Measurements from ENCODE around the gene B3GLCT.
"Not testable (repeated sequence)": the region's sequence is repeated elsewhere in the genome, so short reads cannot be mapped to it uniquely, and the experiment has no call there.

Gene B3GLCT

DNA sequence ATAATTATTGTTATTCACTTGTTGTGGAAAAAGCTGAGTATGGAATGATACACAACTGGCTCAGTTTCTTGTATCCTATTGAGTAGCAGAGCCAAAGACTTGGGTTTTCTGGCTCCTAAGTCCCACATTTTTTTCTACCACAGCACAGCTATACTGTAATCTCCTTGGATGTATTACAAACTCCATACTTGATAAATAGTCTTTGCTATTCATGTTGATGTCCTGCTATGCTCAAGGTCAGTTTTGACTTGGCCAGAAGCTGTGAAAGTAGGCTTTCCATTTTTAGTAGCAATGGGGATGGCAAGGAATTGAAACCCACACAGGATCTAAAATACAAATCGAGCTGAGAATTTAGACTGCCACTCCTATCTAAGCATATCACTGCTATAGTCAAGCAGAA, 79.1 kb downstream of the B3GLCT start:
- DNase-seq (ENCODE audit: low read depth) = no peak

DNA sequence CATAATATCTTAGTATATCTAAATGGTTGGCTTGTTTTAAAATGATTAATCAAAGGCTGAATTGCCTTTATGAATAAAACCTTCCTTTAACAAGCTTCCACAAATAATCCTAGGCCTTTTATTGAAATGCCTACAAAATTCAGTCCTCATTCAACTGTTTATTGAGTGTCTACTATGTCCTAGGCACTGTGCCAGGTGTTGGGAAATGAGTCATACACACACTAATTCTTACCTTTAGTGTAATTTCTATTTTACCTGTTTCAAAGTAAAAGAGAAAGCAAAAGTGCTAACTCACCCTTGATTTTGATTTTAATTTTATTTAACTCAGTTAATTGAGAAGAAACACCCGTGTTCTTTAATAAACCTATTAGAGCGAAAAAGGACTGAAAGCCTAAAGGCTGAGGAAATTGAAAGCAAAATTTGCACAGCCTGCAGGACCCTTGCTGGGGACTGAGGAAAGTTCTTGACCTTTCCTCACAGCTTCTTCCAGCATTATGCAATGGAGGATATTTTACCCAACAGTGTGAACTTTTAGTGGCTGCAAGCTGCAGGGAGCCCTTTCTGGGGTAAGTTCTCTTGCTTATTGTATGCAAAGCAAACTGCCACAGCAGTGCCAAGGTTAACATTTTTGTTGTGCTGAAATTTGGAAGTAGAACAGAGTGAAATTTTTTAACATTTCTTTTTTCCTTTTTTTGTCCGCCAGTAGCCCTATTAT, 83.1 kb downstream of the B3GLCT start:
- DNase-seq (ENCODE audit: low read depth) = no peak

GRCh38 chr13:31286930-31287329, 87.2 kb downstream of the B3GLCT start:
- no peak for DNase-seq (ENCODE audit: low read depth)

- DNase-seq (ENCODE audit: low read depth) = no peak
These were observed 101.3 kb downstream of the B3GLCT start for GRCh38 chr13:31301119-31301518.

GRCh38 chr13:31310356-31310755, 110.6 kb downstream of the B3GLCT start:
- DNase-seq (ENCODE audit: low read depth) = no peak

- no peak for DNase-seq (ENCODE audit: low read depth)
These were observed 111.0 kb downstream of the B3GLCT start for GRCh38 chr13:31310786-31311185.

DNA sequence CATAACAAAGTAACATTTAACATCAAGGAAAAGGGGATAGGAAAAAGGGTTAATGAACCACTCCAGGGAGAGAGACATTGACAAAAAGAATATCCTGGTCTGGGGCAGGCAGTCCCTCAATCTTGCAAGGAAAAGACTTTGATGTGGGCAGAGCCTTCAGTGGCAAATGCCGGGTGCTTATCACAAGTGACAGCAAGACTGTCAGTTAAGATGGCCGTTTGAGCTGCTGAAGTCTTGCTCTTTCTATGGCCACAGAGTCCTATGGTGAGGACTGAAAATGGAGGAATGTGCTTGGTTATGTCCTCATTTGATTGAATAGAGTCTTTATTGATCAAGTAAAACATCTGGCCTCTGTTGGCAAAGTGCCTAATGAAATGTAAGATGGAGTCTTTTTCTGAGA, 112.1 kb downstream of the B3GLCT start:
- DNase-seq (ENCODE audit: low read depth) = no peak

DNA sequence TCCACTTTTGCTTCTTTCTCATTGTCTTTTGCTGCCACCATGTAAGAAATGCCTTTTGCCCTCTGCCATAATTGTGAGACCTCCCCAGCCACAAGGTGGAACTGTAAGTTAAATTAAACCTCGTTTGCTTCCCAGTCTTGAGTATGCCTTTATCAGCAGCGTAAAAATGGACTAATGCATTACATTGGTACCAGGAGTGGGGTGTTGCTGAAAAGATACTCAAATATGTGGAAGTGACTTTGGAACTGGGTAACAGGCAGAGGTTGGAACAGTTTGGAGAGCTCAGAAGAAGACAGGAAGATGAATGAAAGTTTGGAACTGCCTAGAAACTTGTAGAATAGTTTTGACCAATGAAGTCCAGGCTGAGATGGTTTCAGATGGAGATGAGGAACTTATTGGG, 115.2 kb downstream of the B3GLCT start:
- DNase-seq (ENCODE audit: low read depth) = no peak

DNA sequence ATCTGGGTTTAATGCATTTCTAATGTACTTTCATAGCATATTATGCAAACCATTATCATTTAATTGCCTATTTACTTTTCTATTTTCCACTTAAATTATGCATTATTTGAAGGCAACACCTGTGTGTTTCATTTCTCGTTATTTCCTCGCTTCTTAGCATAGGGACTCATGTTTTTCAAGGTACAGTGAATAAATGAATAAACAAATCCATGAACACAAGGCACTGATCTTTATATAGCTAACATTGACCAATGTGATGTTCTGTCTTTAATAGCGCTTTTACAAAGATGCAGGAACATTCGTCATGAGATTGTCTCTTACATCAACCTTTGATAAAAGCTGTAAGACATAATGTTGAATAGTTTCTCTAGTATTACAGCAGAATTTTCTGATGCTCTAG, 121.2 kb downstream of the B3GLCT start:
- no peak for DNase-seq (ENCODE audit: low read depth)

DNA sequence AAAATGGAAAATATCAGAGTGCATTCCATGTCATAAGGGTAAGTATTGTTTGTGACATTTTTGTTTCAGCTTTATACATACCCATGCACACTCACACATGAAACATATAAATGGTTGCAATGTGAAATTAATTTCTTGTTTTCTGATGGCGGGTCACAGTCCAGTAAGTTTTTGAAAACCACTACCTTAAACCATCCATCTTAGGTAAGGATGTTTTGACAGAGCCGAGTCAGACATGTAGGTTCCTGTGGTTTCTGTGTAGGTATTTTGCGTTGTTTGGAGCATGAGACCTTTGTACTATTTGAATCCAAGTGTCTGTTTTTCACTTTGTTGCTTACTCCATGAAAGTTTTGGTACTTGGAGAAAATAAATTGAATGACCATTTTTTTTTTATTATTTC, 121.7 kb downstream of the B3GLCT start:
- DNase-seq (ENCODE audit: low read depth) = no peak

GRCh38 chr13:31322026-31322425, 122.3 kb downstream of the B3GLCT start:
- DNase-seq (ENCODE audit: low read depth) = no peak

DNA sequence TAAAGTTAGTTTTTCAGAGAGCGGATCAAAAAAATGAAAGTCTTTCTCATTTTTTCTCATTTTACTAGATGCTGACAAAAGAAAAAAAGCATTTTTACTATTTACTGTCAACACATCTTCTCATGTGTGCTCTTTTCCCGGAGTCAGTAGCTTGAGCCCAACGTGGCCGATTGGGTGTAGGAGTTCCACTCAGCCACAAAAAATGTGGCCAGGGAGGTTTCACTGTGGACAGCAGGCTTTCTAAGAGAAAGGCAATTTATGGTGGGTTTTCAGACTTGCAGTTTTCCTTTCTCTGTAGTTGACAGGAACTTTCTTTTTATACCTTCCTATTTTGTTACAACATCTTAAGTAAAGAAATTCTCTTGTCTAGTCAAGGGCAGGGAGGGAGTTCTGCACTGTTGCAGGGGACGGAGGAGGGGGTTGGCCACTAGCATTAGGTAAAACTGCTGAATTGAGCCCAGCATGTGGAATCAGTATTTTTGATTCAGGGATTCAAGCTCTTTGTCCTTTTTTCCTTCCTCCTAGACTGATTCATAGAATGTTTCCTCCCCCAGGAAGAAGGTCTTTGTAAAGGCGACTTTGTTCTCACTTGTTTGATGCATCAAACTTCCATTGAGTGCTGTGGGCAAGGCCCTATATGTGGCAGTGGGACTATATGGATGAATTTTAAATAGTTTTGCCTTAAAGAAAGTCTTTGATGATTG, 123.1 kb downstream of the B3GLCT start:
- no peak for DNase-seq (ENCODE audit: low read depth)

- DNase-seq (ENCODE audit: low read depth) = no peak
These were observed 127.5 kb downstream of the B3GLCT start for GRCh38 chr13:31327182-31327860.

- DNase-seq (ENCODE audit: low read depth) = no peak
These were observed 128.9 kb downstream of the B3GLCT start for GRCh38 chr13:31328549-31329235.

- DNase-seq (ENCODE audit: low read depth) = no peak
These were observed 130.5 kb downstream of the B3GLCT start for GRCh38 chr13:31330236-31330635.

DNA sequence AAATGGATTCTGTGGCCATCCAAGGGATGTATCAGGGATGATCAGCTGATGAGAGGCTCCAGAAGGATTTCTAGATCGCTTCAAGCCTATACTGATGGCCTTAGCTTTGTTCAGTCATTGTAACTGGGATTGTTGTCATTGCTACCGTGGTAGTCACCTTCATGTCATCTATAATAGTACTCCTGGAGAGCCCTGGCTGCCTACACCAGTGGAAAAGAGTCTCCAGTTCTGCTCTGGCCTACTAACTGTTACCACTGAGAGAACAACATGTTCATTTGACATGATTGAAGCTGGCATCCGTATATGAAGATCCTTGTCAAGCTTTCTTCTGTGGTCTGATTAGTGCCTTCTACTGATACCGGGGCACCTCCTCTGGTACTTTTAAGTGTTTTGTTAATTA, 131.3 kb downstream of the B3GLCT start:
- DNase-seq (ENCODE audit: low read depth) = no peak

GRCh38 chr13:31334547-31334946, 134.8 kb downstream of the B3GLCT start:
- DNase-seq (ENCODE audit: low read depth) = no peak

DNA sequence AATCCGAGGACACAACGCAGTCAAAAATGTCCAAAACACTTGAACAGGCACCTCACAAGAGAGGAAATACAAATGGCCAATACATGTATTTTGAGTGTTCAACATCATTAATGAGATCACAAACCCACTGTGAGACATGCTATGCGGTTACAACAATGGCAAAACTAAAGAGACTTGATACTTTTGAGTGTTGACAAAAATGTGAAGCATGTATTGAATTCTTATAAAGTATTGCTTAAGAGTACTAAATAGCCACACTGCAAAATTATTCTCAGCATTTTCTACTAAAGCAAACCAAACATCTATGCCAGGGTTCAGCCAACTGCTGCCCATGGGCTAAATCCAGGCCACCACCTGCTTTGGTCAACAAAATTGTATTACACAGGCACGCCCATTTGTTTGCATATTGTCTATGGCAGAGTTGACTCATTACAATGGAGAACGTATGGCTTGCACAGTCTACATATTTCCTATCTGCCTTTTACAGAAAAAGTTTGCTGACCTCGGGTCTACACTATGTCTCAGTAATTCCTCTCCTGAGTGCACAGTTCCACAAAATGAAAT, 135.3 kb downstream of the B3GLCT start:
- DNase-seq (ENCODE audit: low read depth) = no peak

DNA sequence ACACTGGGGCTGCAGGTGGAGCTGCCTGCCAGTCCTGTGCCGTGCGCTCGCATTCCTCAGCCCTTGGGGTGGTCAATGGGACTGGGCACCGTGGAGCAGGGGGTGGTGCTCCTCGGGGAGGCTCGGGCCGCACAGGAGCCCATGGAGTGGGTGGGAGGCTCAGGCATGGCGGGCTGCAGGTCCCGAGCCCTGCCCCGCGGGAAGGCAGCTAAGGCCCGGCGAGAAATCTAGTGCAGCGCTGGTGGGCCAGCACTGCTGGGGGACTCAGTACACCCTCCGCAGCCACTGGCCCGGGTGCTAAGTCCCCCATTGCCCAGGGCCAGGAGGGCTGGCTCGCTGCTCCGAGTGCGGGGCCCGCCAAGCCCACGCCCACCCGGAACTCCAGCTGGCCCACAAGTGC, 139.8 kb downstream of the B3GLCT start:
- DNase-seq (ENCODE audit: low read depth) = not testable (repeated sequence)

DNA sequence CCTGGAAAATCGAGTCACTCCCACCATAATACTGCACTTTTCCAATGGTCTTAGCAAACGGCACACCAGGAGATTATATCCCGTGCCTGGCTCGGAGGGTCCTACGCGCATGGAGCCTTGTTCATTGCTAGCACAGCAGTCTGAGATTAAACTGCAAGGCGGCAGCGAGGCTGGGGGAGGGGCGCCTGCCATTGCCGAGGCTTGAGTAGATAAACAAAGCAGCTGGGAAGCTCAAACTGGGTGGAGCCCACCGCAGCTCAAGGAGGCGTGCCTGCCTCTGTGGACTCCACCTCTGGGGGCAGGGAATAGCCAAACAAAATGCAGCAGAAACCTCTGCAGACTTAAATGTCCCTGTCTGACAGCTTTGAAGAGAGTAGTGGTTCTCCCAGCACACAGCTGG, 141.1 kb downstream of the B3GLCT start:
- not testable (repeated sequence) for DNase-seq (ENCODE audit: low read depth)

DNA sequence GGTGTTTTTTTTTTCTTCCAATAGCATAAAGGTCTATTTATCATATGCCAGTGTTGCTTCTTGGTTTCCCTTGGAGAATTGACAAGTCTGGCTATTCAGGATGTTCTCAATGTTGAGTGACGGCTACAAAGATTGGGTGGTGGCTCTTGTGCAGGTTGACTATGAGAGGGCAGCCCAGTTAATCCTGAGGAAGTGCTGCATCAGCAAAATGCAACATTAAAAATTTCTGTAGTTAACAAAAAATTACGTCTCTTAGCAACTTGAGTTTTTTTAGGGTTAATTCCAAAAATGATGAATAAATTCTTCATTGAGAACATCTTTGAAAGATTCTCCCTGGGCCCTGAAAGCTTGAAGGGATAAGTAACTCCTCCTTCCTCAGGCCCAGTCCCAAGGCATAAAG, 147.1 kb downstream of the B3GLCT start:
- no peak for DNase-seq (ENCODE audit: low read depth)

DNA sequence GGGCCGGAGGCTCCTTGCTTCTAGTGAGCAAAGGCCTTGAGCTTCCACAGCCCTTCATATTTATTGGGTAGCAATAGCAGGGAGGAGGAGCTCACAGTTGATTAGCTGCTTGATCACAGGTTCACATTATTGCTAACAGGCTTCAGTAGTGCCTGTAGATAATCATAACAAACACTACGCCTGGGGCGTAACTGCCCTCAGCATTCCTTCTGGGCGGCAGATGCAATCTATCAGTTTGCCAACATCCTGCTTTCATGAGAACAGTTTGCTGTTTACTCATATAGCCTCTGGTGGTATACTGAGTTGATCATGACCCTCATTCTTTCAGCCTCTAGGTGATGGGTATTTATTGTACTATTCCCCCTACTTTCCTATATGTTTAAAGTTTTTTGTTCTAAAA, 149.4 kb downstream of the B3GLCT start:
- DNase-seq (ENCODE audit: low read depth) = no peak

Data from GM04503 (cell line).